ENCODE data around the gene SLC38A8. TPM values are rescaled to one million over a fixed set of nuclear protein-coding genes. Genes with fewer than 3 reads are reported as not detected.

The SLC38A8 gene
- total RNA-seq, 4 donors from 2014 or later, result not detected

DNA sequence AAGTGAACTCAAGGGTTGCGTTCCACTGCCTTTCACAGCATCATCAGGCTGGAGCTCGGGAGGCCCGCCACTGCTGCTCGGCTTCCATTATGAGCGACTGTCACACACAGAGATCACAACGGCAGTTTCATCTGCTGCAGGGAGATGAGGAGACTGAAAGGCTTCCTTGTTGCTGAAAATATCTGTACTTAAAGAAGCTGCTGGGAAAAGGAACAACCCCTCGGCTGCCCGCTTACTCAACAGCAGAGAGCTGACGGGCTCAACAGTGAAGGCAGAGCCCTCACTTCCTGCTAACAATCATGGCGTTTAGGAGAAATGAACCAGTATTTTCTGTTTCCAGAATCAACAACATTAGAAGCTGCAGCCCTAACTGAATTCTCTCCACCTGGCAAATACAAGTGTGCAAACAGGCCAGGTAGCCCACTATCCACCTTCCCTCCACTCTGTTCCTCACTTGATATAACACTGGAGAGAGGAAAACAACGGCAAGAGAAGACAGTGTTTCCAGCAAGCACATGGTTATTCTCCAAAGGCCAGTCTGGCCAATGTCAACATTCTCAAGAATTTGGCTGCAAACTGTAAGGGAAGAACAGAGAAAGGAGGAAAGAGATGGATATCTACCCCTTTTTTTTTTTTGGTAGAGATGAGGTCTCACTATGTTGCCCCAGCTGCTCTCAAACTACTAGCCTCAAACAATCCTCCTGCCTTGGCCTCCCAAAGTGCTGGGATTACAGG, 40.4 kb upstream of the SLC38A8 start:
- intact Hi-C loops (cut with DNase I; ENCODE audit: low total_unique reads), result no loop called here
- WGBS, 2 donors, result 75 to 83% methylated on average over 11 of the region's 11 CpGs
- TF ChIP-seq, protein P1, sequence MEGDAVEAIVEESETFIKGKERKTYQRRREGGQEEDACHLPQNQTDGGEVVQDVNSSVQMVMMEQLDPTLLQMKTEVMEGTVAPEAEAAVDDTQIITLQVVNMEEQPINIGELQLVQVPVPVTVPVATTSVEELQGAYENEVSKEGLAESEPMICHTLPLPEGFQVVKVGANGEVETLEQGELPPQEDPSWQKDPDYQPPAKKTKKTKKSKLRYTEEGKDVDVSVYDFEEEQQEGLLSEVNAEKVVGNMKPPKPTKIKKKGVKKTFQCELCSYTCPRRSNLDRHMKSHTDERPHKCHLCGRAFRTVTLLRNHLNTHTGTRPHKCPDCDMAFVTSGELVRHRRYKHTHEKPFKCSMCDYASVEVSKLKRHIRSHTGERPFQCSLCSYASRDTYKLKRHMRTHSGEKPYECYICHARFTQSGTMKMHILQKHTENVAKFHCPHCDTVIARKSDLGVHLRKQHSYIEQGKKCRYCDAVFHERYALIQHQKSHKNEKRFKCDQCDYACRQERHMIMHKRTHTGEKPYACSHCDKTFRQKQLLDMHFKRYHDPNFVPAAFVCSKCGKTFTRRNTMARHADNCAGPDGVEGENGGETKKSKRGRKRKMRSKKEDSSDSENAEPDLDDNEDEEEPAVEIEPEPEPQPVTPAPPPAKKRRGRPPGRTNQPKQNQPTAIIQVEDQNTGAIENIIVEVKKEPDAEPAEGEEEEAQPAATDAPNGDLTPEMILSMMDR (IDR thresholded peaks at IDR 0.05), result no peak
- no peak for TF ChIP-seq POLR2A (IDR thresholded peaks at IDR 0.05)
- no peak overlapping the region for H3K4me3 ChIP-seq (ENCODE audit: low read depth, poor library complexity, severe bottlenecking)
- DNase-seq (ENCODE audit: low spot score in 2 of 2), result no peak

DNA sequence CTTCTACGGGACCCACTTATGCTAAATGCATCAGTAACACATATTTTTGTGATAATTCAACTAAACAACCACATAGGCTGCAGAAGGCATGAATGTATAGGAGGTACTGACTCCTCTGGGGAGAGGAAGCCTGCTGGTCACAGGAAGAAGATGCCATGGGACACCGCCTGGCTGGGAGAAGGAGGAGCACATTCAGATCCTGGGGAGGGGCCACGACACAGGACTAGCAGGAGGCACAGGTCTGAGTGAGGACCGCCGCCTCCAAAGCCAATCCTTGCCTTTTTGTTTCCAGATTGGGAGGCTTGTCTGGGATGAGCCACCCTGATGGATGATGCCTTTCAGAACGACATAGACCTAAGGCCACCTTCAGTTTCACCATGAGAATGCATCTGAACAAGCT, 39.5 kb upstream of the SLC38A8 start:
- intact Hi-C loops (cut with DNase I; ENCODE audit: low total_unique reads), result no loop called here
- no peak overlapping the region for H3K4me3 ChIP-seq (ENCODE audit: low read depth, poor library complexity, severe bottlenecking)
- no peak for TF ChIP-seq POLR2A (IDR thresholded peaks at IDR 0.05)
- TF ChIP-seq, protein P1 (IDR thresholded peaks at IDR 0.05), result no peak
- WGBS, 2 donors, result 88% methylated on average over 6 of the region's 6 CpGs
- DNase-seq (ENCODE audit: low spot score in 2 of 2), result no peak

DNA sequence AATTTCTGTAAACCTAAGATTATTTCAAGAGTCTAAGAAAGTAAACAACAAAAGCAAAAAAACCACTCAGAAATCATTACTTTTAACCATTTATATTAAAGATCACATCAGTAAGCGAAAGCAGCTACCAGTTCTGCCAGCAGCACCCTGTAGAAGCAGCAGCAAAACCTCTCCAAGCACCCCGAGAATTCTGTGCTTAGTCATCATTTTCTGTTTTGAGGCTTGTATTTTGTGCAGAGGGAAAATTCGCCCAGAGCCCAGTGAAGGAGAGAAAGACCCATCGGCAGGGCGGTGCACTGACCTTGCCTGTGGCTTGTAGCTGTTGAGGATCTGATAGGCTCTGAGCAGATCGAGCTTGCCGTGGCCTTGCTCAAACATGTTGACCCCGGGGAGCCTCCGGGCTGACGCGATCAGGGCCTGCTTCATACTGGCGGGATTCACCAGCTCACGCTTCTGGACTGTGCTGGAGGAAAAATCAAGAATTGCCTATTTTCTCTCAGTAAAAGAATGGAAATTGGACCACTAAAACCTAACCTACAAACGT, 38.9 kb upstream of the SLC38A8 start:
- no peak for DNase-seq (ENCODE audit: low spot score in 2 of 2)
- H3K4me3 ChIP-seq (ENCODE audit: low read depth, poor library complexity, severe bottlenecking), result no peak overlapping the region
- TF ChIP-seq POLR2A (IDR thresholded peaks at IDR 0.05), result no peak
- 76 to 88% methylated on average over 14 of the region's 14 CpGs for WGBS, 2 donors
- intact Hi-C loops (cut with DNase I; ENCODE audit: low total_unique reads), result no loop called here

DNA sequence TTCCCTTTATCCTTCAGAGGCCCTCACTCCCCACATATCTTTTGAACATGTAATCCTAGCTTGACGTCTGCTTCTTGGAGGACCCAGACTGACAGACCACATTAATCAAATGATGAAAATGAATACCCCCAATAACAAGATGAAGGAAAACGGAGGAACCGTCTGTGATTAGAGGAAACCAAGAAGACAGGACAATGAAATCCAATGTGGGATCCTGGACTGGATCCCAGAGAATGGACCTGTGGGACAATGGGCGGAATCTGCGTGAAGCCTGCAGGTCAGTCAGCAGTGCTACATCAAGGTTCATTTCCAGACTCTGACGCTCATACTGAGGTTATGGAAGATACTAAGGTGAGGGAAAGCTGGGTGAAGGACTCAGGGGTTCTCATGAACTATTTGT, 38.2 kb upstream of the SLC38A8 start:
- 82 to 83% methylated on average over 6 of the region's 6 CpGs for WGBS, 2 donors
- no peak for DNase-seq (ENCODE audit: low spot score in 2 of 2)
- intact Hi-C loops (cut with DNase I; ENCODE audit: low total_unique reads), result no loop called here
- no peak overlapping the region for H3K4me3 ChIP-seq (ENCODE audit: low read depth, poor library complexity, severe bottlenecking)
- TF ChIP-seq, protein P1 (IDR thresholded peaks at IDR 0.05), result no peak
- no peak for TF ChIP-seq POLR2A (IDR thresholded peaks at IDR 0.05)

DNA sequence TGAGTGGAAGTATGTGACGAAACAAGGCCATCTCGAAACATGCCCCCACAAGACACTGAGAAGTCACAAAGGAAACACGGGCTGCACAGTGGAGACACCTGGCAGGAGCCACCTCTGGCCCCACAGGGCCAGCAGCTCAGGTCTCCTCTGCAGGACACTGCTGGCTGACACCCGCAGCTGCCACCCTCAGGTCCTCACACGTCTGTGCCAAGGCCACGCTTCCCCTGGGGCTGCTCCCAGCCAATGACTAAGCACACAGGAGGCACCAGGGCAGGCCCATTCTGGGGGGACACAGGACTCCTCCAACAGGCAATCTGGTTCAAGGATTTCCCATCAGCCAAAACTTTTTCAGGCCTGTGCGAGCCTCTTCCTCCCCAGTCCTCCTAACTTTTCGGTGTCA, 37.8 kb upstream of the SLC38A8 start:
- no peak for DNase-seq (ENCODE audit: low spot score in 2 of 2)
- intact Hi-C loops (cut with DNase I; ENCODE audit: low total_unique reads), result no loop called here
- 57 to 68% methylated on average over 8 of the region's 8 CpGs for WGBS, 2 donors
- TF ChIP-seq, protein P1 (IDR thresholded peaks at IDR 0.05), result no peak
- TF ChIP-seq POLR2A (IDR thresholded peaks at IDR 0.05), result no peak
- no peak overlapping the region for H3K4me3 ChIP-seq (ENCODE audit: low read depth, poor library complexity, severe bottlenecking)

DNA sequence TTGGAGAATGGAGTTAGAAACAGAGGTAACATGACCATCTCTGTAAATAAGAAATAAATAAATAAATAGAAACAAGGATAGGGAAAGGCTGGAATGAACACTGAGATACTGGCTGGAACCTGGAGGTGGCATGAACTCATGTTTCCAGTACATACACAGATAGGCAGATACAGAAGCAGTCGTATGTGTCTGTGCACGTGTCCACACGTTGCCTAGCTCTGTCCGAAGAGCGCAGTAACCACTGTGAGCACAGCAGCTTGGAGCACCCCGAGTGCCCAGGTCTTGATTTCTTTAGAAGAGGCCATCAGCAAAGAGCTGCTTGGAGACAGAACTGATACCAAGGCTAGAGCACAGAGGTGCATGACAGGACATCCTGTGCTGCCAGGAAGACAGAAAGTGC, 37.1 kb upstream of the SLC38A8 start:
- intact Hi-C loops (cut with DNase I; ENCODE audit: low total_unique reads), result no loop called here
- no peak for DNase-seq (ENCODE audit: low spot score in 2 of 2)
- no peak overlapping the region for H3K4me3 ChIP-seq (ENCODE audit: low read depth, poor library complexity, severe bottlenecking)
- no peak for TF ChIP-seq POLR2A (IDR thresholded peaks at IDR 0.05)
- TF ChIP-seq, protein P1 (IDR thresholded peaks at IDR 0.05), result no peak
- WGBS, 2 donors, result 87 to 88% methylated on average over 6 of the region's 6 CpGs

Measured in lower leg skin (tissue), 4 donors.